GM12875 (cell line): ENCODE measurements around the gene IL10.

Source experiments
- H3K4me3 ChIP-seq: one replicate; pipeline ENCODE4 v1.5.1; 2011; ENCODE audit warnings: low read depth, low read length, control low read depth
- CTCF ChIP-seq: IDR thresholded peaks from 2 replicates; pipeline ENCODE4 v1.5.1; 2011; ENCODE audit warnings: low read depth, mild to moderate bottlenecking, control low read depth, inconsistent platforms, low read length, moderate library complexity, borderline replicate concordance; ENCODE audit not compliant: insufficient read depth

IL10 gene

GRCh38 chr1:206738370-206739366 is 33.6 kb downstream of the IL10 start:
- TF ChIP-seq CTCF = peak; percentile 20; the same call in 1 of the 2 replicates

GRCh38 chr1:206737729-206738201 is 34.5 kb downstream of the IL10 start:
- no peak for TF ChIP-seq CTCF

More at GRCh38 chr1:206738370-206739366, 33.6 kb downstream of the IL10 start:
- no peak overlapping the region for H3K4me3 ChIP-seq

GRCh38 chr1:206736878-206737728 is 35.2 kb downstream of the IL10 start:
- TF ChIP-seq CTCF = no peak
- H3K4me3 ChIP-seq = no peak overlapping the region

More at GRCh38 chr1:206737729-206738201, 34.5 kb downstream of the IL10 start:
- no peak overlapping the region for H3K4me3 ChIP-seq

GRCh38 chr1:206735553-206736031 is 36.7 kb downstream of the IL10 start:
- TF ChIP-seq CTCF = no peak
- H3K4me3 ChIP-seq = no peak overlapping the region

- TF ChIP-seq CTCF = peak; percentile 95
- no peak overlapping the region for H3K4me3 ChIP-seq
Measured at GRCh38 chr1:206734499-206735142, 37.7 kb downstream of the IL10 start.

- TF ChIP-seq CTCF = no peak
- H3K4me3 ChIP-seq = no peak overlapping the region
Measured at GRCh38 chr1:206732992-206733391, 39.3 kb downstream of the IL10 start.
